SIG-M5 treated with dmso at 0.1 percent for 504 hours (cell line): ENCODE results near the gene KCNQ5.
"Not testable (repeated sequence)": the region's sequence is repeated elsewhere in the genome, so short reads cannot be mapped to it uniquely, and the experiment has no call there.

Experiments
- DNase-seq: peaks from one replicate; lab custom pipeline; 2025; ENCODE audit not compliant: unreplicated experiment; lab: John Stamatoyannopoulos, UW

KCNQ5 gene

GRCh38 chr6:72946774-72947173 is 324.9 kb downstream of the KCNQ5 start:
- no peak for DNase-seq

GRCh38 chr6:72947534-72947933 is 325.7 kb downstream of the KCNQ5 start:
- DNase-seq, result no peak

GRCh38 chr6:72948153-72948552 is 326.3 kb downstream of the KCNQ5 start:
- DNase-seq, result no peak

GRCh38 chr6:72950114-72950860 is 328.4 kb downstream of the KCNQ5 start:
- DNase-seq, result no peak

- DNase-seq, result no peak
Observed at GRCh38 chr6:72952808-72953630, 331.2 kb downstream of the KCNQ5 start.

- no peak for DNase-seq
Observed at GRCh38 chr6:72953971-72954381, 332.1 kb downstream of the KCNQ5 start.

GRCh38 chr6:72954716-72955115 is 332.9 kb downstream of the KCNQ5 start:
- no peak for DNase-seq

- no peak for DNase-seq
Observed at GRCh38 chr6:72955666-72956065, 333.8 kb downstream of the KCNQ5 start.

- DNase-seq, result no peak
Observed at GRCh38 chr6:72956272-72956671, 334.4 kb downstream of the KCNQ5 start.

- DNase-seq, result no peak
Observed at GRCh38 chr6:72959821-72960220, 338.0 kb downstream of the KCNQ5 start.

GRCh38 chr6:72963946-72964345 is 342.1 kb downstream of the KCNQ5 start:
- DNase-seq, result no peak

- DNase-seq, result peak; percentile 29
Observed at GRCh38 chr6:72966628-72967280, 344.9 kb downstream of the KCNQ5 start.

GRCh38 chr6:72967329-72967728 is 345.5 kb downstream of the KCNQ5 start:
- DNase-seq, result no peak

GRCh38 chr6:72968704-72969103 is 346.8 kb downstream of the KCNQ5 start:
- no peak for DNase-seq

- no peak for DNase-seq
Observed at GRCh38 chr6:72969666-72970065, 347.8 kb downstream of the KCNQ5 start.

GRCh38 chr6:72972579-72972978 is 350.7 kb downstream of the KCNQ5 start:
- DNase-seq, result no peak

GRCh38 chr6:72974276-72974675 is 352.4 kb downstream of the KCNQ5 start:
- no peak for DNase-seq

GRCh38 chr6:72975352-72975752 is 353.5 kb downstream of the KCNQ5 start:
- no peak for DNase-seq

- no peak for DNase-seq
Observed at GRCh38 chr6:72976484-72976883, 354.6 kb downstream of the KCNQ5 start.

- peak; percentile 24 for DNase-seq
Observed at GRCh38 chr6:72977114-72977513, 355.2 kb downstream of the KCNQ5 start.

- not testable (repeated sequence) for DNase-seq
Observed at GRCh38 chr6:72978808-72979207, 356.9 kb downstream of the KCNQ5 start.
